Natural killer cell (primary cell): ENCODE results near the gene PPP1R11. TPM values are rescaled to one million over a fixed set of nuclear protein-coding genes. Genes with fewer than 3 reads are reported as not detected.

Source experiments
- ATAC-seq, 3 donors: fragments of 150-1000 bp in 2 of 3; fragments of 200-7000 bp in 1 of 3; cut with Tn5 transposase; 1 replicate in 1 of 3; 2 replicates in 2 of 3; pipeline ENCODE4 v1.10.0; 2021; ENCODE audit warnings: mild to moderate bottlenecking in 2 of 3, moderate library complexity in 2 of 3
- DNase-seq, 2 donors: peaks; one replicate each; pipeline versions ENCODE4 v3.0.0 to v3.0.0-alpha.2; 2013 to 2021; ENCODE audit warnings: mixed read lengths in 1 of 2
- H3K27ac ChIP-seq: one replicate; pipeline ENCODE4 v1.5.1; 2013; ENCODE audit warnings: mild to moderate bottlenecking, low read length
- H3K27me3 ChIP-seq: one replicate; pipeline ENCODE4 v1.6.1; 2013; ENCODE audit warnings: low read length; ENCODE audit not compliant: control insufficient read depth, insufficient read depth
- H3K36me3 ChIP-seq: one replicate; pipeline ENCODE4 v1.6.1; 2013; ENCODE audit warnings: low read length; ENCODE audit not compliant: control insufficient read depth, insufficient read depth
- H3K4me1 ChIP-seq: one replicate; pipeline ENCODE4 v1.6.1; 2013; ENCODE audit warnings: low read length; ENCODE audit not compliant: control insufficient read depth, insufficient read depth
- H3K4me3 ChIP-seq: one replicate; pipeline ENCODE4 v1.5.1; 2013; ENCODE audit warnings: low read length
- H3K9me3 ChIP-seq: one replicate; pipeline ENCODE4 v1.6.1; 2013; ENCODE audit warnings: low read length; ENCODE audit not compliant: control insufficient read depth, insufficient read depth
- H3K27ac Mint-ChIP-seq, 2 donors: one replicate each; pipeline ENCODE4 v1.8.0; 2022; ENCODE audit warnings: mild to moderate bottlenecking in 2 of 2, mixed read lengths in 2 of 2, moderate library complexity in 1 of 2
- H3K27me3 Mint-ChIP-seq, 2 donors: one replicate each; pipeline ENCODE4 v1.8.0; 2022; ENCODE audit warnings: low read depth in 2 of 2, mixed read lengths in 2 of 2
- H3K36me3 Mint-ChIP-seq: one replicate; pipeline ENCODE4 v1.8.0; 2022; ENCODE audit warnings: mixed read lengths
- H3K4me1 Mint-ChIP-seq, 2 donors: one replicate each; pipeline ENCODE4 v1.8.0; 2022; ENCODE audit warnings: mixed read lengths in 2 of 2
- H3K4me3 Mint-ChIP-seq: one replicate; pipeline ENCODE4 v1.8.0; 2022; ENCODE audit warnings: mild to moderate bottlenecking, moderate library complexity, mixed read lengths
- H3K9me3 Mint-ChIP-seq, 2 donors: one replicate each; pipeline ENCODE4 v1.8.0; 2022; ENCODE audit warnings: mixed read lengths in 2 of 2
- WGBS: methylation state at CpG from one replicate; pipeline ENCODE4 v1.1.7; 2013; ENCODE audit warnings: missing lambda C conversion rate; ENCODE audit not compliant: insufficient coverage; 5-methylcytosine and 5-hydroxymethylcytosine counted together
- intact Hi-C: fragments of 100-400 bp; cut with micrococcal nuclease; formaldehyde crosslinking; loops from one replicate; pipeline ENCODE4 v1.14.2; 2022
- total RNA-seq, 4 donors: library from RNA; stranded (reverse); fragments of 120-200 nt in 1 of 4; gene quantifications; one replicate each; pipeline versions ENCODE4 v1.2.3 to v1.2.4, GENCODE V29; 2013 to 2022
- TF ChIP-seq, protein P1 (sequence below): fragments of 200-600 bp; IDR thresholded peaks from one replicate; pipeline ENCODE4 v1.8.0; 2022; ENCODE audit warnings: antibody characterized with exemption

PPP1R11 gene
- total RNA-seq, 3 donors from 2014 or later (not counting 1 experiment from before 2014, with no cell fraction given): 52.9 to 75.3 (median 61.1) TPM

DNA sequence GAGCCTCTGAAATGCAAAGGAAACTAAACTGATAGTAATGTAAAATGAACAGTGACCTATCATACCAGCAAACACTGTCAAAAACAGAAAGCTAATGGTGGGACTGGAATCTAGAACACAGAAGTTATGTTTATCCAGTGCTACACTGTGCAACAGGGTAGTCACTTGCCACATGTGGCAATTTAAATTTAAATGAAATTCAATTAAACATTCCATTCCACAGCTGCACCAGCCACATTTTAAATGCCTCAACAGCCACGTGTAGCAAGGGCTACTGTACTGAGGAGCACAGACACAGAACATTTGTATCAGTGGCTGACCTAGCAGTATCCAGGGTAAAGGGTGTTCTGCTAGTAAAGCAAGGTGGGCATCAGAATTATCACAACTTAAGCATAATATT lies 11.5 kb upstream of the PPP1R11 start:
- H3K27ac Mint-ChIP-seq: no peak overlapping the region
- H3K4me1 ChIP-seq: peaks cover 6% of the 10 kb centered on the region
- ATAC-seq: no peak
- no peaks in the 10 kb centered on the region for H3K27me3 Mint-ChIP-seq
- peaks cover 16% of the 10 kb centered on the region for H3K36me3 ChIP-seq
- intact Hi-C loops: no loop called here
- H3K27me3 ChIP-seq: no peaks in the 10 kb centered on the region
- H3K27ac ChIP-seq: no peak overlapping the region
- no peaks in the 10 kb centered on the region for H3K9me3 Mint-ChIP-seq
- DNase-seq: no peak
- H3K36me3 Mint-ChIP-seq: no peaks in the 10 kb centered on the region
- peaks cover 8 to 11% of the 10 kb centered on the region in 2 donors for H3K4me1 Mint-ChIP-seq
- WGBS: 78% methylated on average over 1 of the region's 1 CpG
- no peak overlapping the region for H3K4me3 ChIP-seq
- H3K4me3 Mint-ChIP-seq: no peak overlapping the region
- H3K9me3 ChIP-seq: no peaks in the 10 kb centered on the region
- TF ChIP-seq, protein P1, sequence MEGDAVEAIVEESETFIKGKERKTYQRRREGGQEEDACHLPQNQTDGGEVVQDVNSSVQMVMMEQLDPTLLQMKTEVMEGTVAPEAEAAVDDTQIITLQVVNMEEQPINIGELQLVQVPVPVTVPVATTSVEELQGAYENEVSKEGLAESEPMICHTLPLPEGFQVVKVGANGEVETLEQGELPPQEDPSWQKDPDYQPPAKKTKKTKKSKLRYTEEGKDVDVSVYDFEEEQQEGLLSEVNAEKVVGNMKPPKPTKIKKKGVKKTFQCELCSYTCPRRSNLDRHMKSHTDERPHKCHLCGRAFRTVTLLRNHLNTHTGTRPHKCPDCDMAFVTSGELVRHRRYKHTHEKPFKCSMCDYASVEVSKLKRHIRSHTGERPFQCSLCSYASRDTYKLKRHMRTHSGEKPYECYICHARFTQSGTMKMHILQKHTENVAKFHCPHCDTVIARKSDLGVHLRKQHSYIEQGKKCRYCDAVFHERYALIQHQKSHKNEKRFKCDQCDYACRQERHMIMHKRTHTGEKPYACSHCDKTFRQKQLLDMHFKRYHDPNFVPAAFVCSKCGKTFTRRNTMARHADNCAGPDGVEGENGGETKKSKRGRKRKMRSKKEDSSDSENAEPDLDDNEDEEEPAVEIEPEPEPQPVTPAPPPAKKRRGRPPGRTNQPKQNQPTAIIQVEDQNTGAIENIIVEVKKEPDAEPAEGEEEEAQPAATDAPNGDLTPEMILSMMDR: no peak

DNA sequence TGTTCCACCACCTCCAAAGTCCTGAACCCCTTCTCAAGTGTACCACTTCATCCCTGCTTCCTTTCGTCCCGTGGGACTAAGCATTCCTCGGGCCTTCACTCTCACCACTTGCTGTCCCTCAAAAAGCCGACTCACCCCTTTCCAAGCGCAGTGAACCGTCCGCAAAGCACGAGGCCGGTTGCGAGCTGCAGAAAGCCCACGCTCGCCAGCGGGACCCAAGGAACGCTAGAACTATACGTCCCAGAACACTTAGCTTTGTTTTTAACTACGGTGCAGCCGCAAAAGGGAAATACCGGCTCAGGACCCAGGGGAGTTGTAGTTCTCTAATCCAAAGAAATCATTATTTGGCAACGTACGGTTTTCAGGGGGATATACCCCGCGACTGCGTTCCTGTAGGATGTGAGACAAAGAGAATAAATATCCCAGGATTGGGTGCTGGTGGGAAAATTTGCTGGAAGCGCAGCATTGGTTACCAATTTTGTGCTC lies 6.3 kb upstream of the PPP1R11 start:
- DNase-seq (peak in 1 of 2 donors; percentile 35), ATAC-seq (peak; percentile 16 to 36 (median 20))
- Histone ChIP-seq H3K36me3 (peaks cover 31% of the 10 kb centered on the region), H3K27me3 (no peaks in the 10 kb centered on the region), H3K9me3 (no peaks in the 10 kb centered on the region), H3K4me3 (peak overlapping the region; percentile 85), H3K27ac (peak overlapping the region; percentile 94), H3K4me1 (peaks cover 23% of the 10 kb centered on the region)
- TF ChIP-seq, protein P1: no peak
- no peaks in the 10 kb centered on the region for H3K36me3 Mint-ChIP-seq
- H3K4me3 Mint-ChIP-seq: peak overlapping the region; percentile 99
- H3K9me3 Mint-ChIP-seq: no peaks in the 10 kb centered on the region
- H3K4me1 Mint-ChIP-seq: peaks cover 27 to 31% of the 10 kb centered on the region in 2 donors
- H3K27me3 Mint-ChIP-seq: no peaks in the 10 kb centered on the region
- peak overlapping the region; percentile 98 to 99 for H3K27ac Mint-ChIP-seq
- intact Hi-C loops: loop anchor here (5.0 kb wide), 1 partner anchor 118 kb away; the partner anchor contains the start of gene HLA-A
- WGBS: under 1% methylated on average over 24 of the region's 24 CpGs

DNA sequence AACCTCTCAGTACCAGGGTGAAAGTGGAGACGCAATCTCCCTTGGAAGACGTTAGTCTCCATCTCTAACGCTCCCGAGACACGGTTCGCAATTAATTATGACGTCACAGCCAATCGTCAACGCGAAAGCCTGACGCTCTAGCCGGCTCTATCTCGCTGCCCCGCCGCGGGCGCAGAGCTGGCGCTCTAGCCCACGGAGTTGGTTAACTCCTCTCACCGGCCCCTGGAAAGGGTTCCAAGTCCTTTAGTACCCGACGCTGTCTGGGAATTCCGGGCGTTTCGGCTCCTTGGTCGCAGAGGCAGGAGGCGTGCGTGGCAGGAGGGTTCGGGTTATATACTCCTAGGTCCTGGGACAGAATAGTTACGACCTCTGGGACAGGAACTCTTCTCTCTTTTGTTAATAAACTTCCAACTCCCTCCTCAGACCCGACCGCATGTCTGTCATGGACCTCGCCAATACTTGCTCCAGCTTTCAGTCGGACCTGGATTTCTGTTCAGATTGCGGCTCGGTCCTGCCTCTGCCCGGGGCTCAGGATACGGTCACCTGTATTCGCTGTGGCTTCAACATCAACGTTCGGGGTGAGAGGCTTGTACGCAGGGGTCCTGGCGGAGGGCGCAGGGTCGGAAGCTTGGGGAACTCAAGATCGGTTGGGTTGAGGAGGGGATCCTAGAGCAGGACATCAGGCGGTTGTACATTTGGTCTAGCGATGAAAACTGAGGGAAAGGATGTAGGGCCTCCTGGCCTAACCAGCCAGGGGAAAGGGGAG lies 5.7 kb upstream of the PPP1R11 start, which contains the start of gene POLR1H:
Gene POLR1H (plus strand): TSS at position 174 of the 766 bp plus-strand sequence. CDS start 260 bp downstream, at position 434.
- Histone ChIP-seq H3K4me3 (peak within 1 kb of the TSS; percentile 85), H3K4me1 (peaks cover 29% of the 10 kb centered on the region), H3K36me3 (peaks cover 29% of the 10 kb centered on the region), H3K27me3 (no peaks in the 10 kb centered on the region), H3K9me3 (no peaks in the 10 kb centered on the region), H3K27ac (peak within 1 kb of the TSS; percentile 94)
- H3K27ac Mint-ChIP-seq: peak within 1 kb of the TSS; percentile 98 to 99
- no peaks in the 10 kb centered on the region for H3K9me3 Mint-ChIP-seq
- peak within 1 kb of the TSS; percentile 99 for H3K4me3 Mint-ChIP-seq
- intact Hi-C loops: loop anchor here (5.0 kb wide), 1 partner anchor 119 kb away; the partner anchor contains the start of gene HLA-A
- TF ChIP-seq, protein P1: no peak
- H3K4me1 Mint-ChIP-seq: peaks cover 34 to 38% of the 10 kb centered on the region in 2 donors
- no peaks in the 10 kb centered on the region for H3K27me3 Mint-ChIP-seq
- ATAC-seq: peak; percentile 82 to 95 (median 88)
- no peaks in the 10 kb centered on the region for H3K36me3 Mint-ChIP-seq
- WGBS: under 1% methylated on average over 48 of the region's 48 CpGs
- peak; percentile 82 to 96 for DNase-seq
